Tibial artery (tissue), 4 donors: ENCODE results near the gene ALDH1A3.

ENCODE experiments used
- DNase-seq, 2 donors: peaks; one replicate each; pipeline ENCODE4 v3.0.0-alpha.2; 2019
- H3K27ac ChIP-seq, 2 donors: fragments of 200-600 bp; sonication (generic) in 1 of 2; 1 replicate in 1 of 2; 2 replicates in 1 of 2; pipeline ENCODE4 v1.5.1; 2018 to 2019; ENCODE audit warnings: mild to moderate bottlenecking in 1 of 2
- H3K27me3 ChIP-seq, 2 donors: fragments of 200-600 bp; sonication (generic) in 1 of 2; one replicate each; pipeline versions ENCODE4 v1.5.1 to v1.6.0; 2016 to 2019
- H3K36me3 ChIP-seq, 3 donors: fragments of 200-600 bp; sonication (generic) in 2 of 3; one replicate each; pipeline ENCODE4 v1.5.1; 2016 to 2019; ENCODE audit warnings: mild to moderate bottlenecking in 2 of 3
- H3K4me1 ChIP-seq, 4 donors: fragments of 200-600 bp; sonication (generic) in 2 of 4; 1 replicate in 3 of 4; 2 replicates in 1 of 4; pipeline ENCODE4 v1.5.1; 2016 to 2019
- H3K4me3 ChIP-seq, 2 donors: fragments of 200-600 bp; sonication (generic) in 1 of 2; 1 replicate in 1 of 2; 2 replicates in 1 of 2; pipeline ENCODE4 v1.5.1; 2018 to 2019; ENCODE audit warnings: mild to moderate bottlenecking in 2 of 2
- H3K9me3 ChIP-seq, 3 donors: fragments of 200-600 bp; sonication (generic) in 1 of 3; one replicate each; pipeline ENCODE4 v1.5.1; 2016 to 2019
- intact Hi-C: fragments of 100-400 bp; cut with DNase I; formaldehyde crosslinking; loops from one replicate; pipeline ENCODE4 v1.15.0; 2023; ENCODE audit warnings: low total_unique reads
- TF ChIP-seq, protein P1 (sequence below), 2 experiments: fragments of 200-600 bp in 1 of 2; fragments of 450-650 bp in 1 of 2; IDR thresholded peaks; one replicate each; pipeline ENCODE4 v1.5.1; 2017 to 2019; ENCODE audit warnings: antibody characterized with exemption in 2 of 2, mild to moderate bottlenecking in 1 of 2, moderate library complexity in 1 of 2

Gene ALDH1A3

DNA sequence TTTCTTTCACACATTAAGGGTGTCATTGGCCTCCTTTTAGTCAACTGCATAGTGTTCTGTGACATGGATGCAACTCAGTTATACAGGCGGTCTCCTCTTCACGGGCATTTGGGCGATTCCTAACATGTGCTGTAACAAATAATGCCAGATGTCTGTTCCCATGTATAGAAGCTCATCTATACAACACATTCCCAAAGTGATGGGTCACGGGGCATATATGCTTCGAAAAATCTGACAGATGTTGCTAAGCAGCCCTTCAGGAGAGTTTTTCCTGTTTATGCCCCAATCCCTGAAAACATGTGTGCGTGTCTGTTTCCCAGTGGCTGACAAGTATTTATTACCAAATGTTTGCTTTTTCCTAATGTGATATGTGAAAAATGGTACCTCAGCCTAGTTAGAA lies 65.4 kb downstream of the ALDH1A3 start:
- no peaks in the 10 kb centered on the region for H3K27me3 ChIP-seq
- H3K9me3 ChIP-seq: no peaks in the 10 kb centered on the region
- no peaks in the 10 kb centered on the region for H3K36me3 ChIP-seq
- no peak overlapping the region for H3K27ac ChIP-seq
- intact Hi-C loops: no loop called here
- H3K4me1 ChIP-seq: peaks cover 0 to 7% (median 4%) of the 10 kb centered on the region in 4 donors
- no peak overlapping the region for H3K4me3 ChIP-seq
- DNase-seq: no peak
- TF ChIP-seq, protein P1, sequence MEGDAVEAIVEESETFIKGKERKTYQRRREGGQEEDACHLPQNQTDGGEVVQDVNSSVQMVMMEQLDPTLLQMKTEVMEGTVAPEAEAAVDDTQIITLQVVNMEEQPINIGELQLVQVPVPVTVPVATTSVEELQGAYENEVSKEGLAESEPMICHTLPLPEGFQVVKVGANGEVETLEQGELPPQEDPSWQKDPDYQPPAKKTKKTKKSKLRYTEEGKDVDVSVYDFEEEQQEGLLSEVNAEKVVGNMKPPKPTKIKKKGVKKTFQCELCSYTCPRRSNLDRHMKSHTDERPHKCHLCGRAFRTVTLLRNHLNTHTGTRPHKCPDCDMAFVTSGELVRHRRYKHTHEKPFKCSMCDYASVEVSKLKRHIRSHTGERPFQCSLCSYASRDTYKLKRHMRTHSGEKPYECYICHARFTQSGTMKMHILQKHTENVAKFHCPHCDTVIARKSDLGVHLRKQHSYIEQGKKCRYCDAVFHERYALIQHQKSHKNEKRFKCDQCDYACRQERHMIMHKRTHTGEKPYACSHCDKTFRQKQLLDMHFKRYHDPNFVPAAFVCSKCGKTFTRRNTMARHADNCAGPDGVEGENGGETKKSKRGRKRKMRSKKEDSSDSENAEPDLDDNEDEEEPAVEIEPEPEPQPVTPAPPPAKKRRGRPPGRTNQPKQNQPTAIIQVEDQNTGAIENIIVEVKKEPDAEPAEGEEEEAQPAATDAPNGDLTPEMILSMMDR (IDR thresholded peaks at IDR 0.05): no peak

DNA sequence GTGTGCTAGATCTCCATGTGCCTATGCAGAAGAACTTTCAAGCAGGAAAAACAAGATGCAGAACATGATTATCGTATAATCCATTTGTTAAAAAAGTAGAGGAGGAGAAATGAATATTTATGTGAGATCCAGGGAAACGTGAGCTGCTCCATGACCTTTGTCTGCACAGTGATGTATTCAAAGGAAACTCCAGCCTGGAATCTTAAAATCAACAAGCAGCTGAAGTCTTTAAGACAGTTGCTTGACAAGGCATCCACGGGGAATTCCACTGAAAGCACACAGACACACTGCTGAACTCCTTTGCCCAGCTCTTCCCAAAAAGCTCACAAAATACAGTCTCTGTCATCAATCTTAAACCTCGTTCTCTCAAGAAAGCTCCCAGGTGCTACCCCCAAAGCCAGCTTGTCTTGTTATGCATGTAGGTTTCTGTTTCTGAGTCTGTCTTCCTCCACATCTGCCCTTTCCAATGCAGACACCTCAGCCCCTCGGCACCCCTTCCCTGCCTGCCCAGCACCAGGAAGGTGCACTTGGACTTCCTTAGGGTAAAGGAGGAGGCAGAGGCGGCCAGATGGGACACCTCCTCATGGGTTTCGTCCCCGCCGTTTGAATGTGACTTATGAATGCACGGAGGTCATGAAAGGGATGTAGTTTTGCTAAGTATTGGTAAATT lies 68.3 kb downstream of the ALDH1A3 start:
- no peaks in the 10 kb centered on the region for H3K27me3 ChIP-seq
- intact Hi-C loops: no loop called here

DNA sequence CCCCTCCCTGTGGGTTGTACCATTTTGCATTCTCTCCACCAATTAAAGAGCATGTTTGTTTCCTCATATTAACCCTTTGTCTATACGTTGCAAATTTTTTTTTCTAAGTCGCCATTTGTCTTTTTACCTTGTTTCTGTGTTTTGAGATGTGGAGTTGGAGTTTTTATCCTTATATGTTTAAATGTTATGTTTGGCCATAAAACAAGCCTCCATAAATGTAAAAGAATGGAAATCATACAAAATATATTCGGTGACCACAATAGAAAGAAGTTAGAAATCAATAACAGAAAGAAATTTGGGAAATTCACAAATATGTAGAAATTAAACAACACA lies 68.8 kb downstream of the ALDH1A3 start:
- TF ChIP-seq, protein P1 (IDR thresholded peaks at IDR 0.05): no peak
- no peak for DNase-seq
- Histone ChIP-seq H3K9me3 (no peaks in the 10 kb centered on the region), H3K36me3 (no peaks in the 10 kb centered on the region), H3K4me3 (no peak overlapping the region), H3K27ac (no peak overlapping the region), H3K27me3 (no peaks in the 10 kb centered on the region), H3K4me1 (no peaks in the 10 kb centered on the region)
- intact Hi-C loops: no loop called here

More for the DNA sequence above, 68.3 kb downstream of the ALDH1A3 start:
- Histone ChIP-seq H3K36me3 (no peaks in the 10 kb centered on the region), H3K4me3 (no peak overlapping the region), H3K9me3 (no peaks in the 10 kb centered on the region), H3K4me1 (peaks cover 0 to 5% (median 2%) of the 10 kb centered on the region in 4 donors), H3K27ac (no peak overlapping the region)
- TF ChIP-seq, protein P1 (IDR thresholded peaks at IDR 0.05): no peak
- DNase-seq: no peak

DNA sequence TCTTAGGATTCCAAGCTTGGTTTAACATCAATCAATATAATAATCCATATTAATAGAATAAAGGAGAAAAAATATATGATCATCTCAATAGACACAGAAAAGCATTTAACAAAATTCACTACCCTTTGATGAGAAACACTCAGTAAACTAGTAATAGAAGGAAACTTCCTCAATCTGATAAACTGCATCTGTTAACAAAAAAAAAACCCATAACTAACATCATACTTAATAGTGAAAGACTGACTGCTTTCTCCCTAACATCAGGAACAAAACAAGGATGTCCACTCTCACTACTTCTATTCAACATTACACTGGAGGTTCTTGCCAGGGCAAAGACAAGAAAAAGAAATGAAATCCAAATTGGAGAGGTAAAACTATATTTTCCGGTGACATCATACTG lies 70.1 kb downstream of the ALDH1A3 start:
- H3K27me3 ChIP-seq: no peaks in the 10 kb centered on the region
- no peaks in the 10 kb centered on the region for H3K4me1 ChIP-seq
- TF ChIP-seq, protein P1 (IDR thresholded peaks at IDR 0.05): no peak
- H3K9me3 ChIP-seq: no peaks in the 10 kb centered on the region
- H3K36me3 ChIP-seq: no peaks in the 10 kb centered on the region
- H3K27ac ChIP-seq: no peak overlapping the region
- H3K4me3 ChIP-seq: no peak overlapping the region
- intact Hi-C loops: no loop called here
- DNase-seq: no peak

DNA sequence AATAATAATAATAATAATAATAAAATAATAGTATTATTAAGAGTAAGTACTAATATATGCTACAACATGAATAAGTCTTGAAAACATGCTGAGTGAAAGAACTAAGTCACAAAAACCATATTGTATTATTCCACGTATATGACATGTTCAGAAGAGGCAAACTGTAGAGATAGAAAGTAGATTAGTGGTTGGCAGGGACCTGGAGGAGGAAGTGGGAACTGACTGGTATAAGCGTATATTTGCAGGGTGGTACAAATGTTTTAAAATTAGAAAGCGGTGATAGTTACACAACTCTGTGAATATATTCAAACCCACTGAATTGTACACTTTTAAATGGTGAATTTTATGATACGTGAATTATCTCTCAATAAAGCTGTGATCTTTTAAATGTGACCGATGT lies 72.3 kb downstream of the ALDH1A3 start:
- no peaks in the 10 kb centered on the region for H3K9me3 ChIP-seq
- no peaks in the 10 kb centered on the region for H3K27me3 ChIP-seq
- no peak overlapping the region for H3K4me3 ChIP-seq
- no peaks in the 10 kb centered on the region for H3K36me3 ChIP-seq
- no peak overlapping the region for H3K27ac ChIP-seq
- intact Hi-C loops: no loop called here
- TF ChIP-seq, protein P1 (IDR thresholded peaks at IDR 0.05): no peak
- no peaks in the 10 kb centered on the region for H3K4me1 ChIP-seq
- no peak for DNase-seq

DNA sequence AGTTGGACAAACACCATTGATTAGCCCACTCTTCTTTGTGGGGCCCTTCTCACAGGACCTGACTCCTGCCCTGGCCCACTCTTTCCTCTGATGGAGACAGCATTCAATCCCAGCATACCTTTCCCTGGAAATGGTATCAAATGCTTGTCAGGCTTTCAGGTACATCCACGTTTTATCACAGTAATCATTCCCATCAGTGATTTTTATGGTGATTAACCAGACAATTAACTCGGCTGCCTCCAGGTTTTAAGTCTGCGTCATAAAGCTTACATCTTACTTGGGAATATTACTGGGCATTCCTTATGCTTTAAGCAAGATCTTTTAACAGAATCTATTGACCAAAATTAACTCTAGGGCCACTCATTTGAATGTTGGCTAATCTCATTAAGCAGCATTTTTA lies 72.9 kb downstream of the ALDH1A3 start:
- no peak for DNase-seq
- intact Hi-C loops: no loop called here
- Histone ChIP-seq H3K9me3 (no peaks in the 10 kb centered on the region), H3K36me3 (no peaks in the 10 kb centered on the region), H3K4me1 (no peaks in the 10 kb centered on the region), H3K27me3 (no peaks in the 10 kb centered on the region), H3K27ac (no peak overlapping the region), H3K4me3 (no peak overlapping the region)
- TF ChIP-seq, protein P1 (IDR thresholded peaks at IDR 0.05): no peak
